Large intestine (tissue), 3 donors: ENCODE data around the gene EVC. TPM values are rescaled to one million over a fixed set of nuclear protein-coding genes. Genes with fewer than 3 reads are reported as not detected.

Experiments used
- DNase-seq, 2 donors: peaks; one replicate each; pipeline versions ENCODE4 v3.0.0 to v3.0.0-alpha.2; 2013
- H3K27ac ChIP-seq: one replicate; pipeline ENCODE4 v1.5.1; 2013; ENCODE audit warnings: low read length
- H3K27me3 ChIP-seq: 2 replicates; pipeline ENCODE4 v1.6.1; 2013; ENCODE audit warnings: low read length; ENCODE audit not compliant: control insufficient read depth, insufficient read depth
- H3K36me3 ChIP-seq: 2 replicates; pipeline ENCODE4 v1.6.1; 2013; ENCODE audit warnings: low read length; ENCODE audit not compliant: control insufficient read depth, insufficient read depth
- H3K4me1 ChIP-seq: one replicate; pipeline ENCODE4 v1.6.1; 2013; ENCODE audit warnings: low read length; ENCODE audit not compliant: control insufficient read depth, insufficient read depth
- H3K4me3 ChIP-seq: one replicate; pipeline ENCODE4 v1.5.1; 2013; ENCODE audit warnings: low read length
- H3K9me3 ChIP-seq: one replicate; pipeline ENCODE4 v1.6.1; 2013; ENCODE audit warnings: mild to moderate bottlenecking, low read depth, low read length, moderate library complexity; ENCODE audit not compliant: control insufficient read depth
- WGBS: methylation state at CpG from one replicate; pipeline ENCODE4 v1.1.5; 2013; ENCODE audit warnings: low lambda C conversion rate; ENCODE audit not compliant: insufficient coverage; 5-methylcytosine and 5-hydroxymethylcytosine counted together
- polyA plus RNA-seq: library from polyadenylated mRNA; unstranded; fragments of 120-200 nt; gene quantifications from one replicate; pipeline ENCODE4 v1.2.1, GENCODE V29; 2013

EVC gene
- polyA plus RNA-seq, 1 donor: 4.6 TPM

DNA sequence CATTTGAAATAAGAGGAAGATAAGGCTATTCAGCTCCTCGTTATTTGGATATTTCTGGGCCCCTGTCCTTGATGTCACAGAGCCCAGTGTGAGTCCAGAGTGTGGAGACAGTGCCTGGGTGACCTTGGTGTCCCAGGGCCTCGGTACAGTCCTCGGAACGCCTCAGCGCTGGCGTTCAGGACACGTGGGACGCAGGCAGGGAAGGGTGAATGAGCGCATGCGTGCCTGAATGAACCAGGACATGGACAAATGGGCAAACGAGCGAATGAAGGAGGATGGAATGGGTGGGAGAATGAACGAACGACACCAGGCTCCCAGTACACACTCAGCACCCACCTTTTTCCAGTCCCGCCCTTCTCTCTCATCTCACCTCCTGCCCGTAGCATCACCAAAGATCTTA, 44.2 kb downstream of the EVC start:
- no peak for DNase-seq
- no peaks in the 10 kb centered on the region for H3K9me3 ChIP-seq
- no peaks in the 10 kb centered on the region for H3K27me3 ChIP-seq
- no peak overlapping the region for H3K4me3 ChIP-seq
- no peak overlapping the region for H3K27ac ChIP-seq
- peaks cover 8% of the 10 kb centered on the region for H3K36me3 ChIP-seq
- WGBS: 100% methylated on average over 1 of the region's 16 CpGs
- no peaks in the 10 kb centered on the region for H3K4me1 ChIP-seq

DNA sequence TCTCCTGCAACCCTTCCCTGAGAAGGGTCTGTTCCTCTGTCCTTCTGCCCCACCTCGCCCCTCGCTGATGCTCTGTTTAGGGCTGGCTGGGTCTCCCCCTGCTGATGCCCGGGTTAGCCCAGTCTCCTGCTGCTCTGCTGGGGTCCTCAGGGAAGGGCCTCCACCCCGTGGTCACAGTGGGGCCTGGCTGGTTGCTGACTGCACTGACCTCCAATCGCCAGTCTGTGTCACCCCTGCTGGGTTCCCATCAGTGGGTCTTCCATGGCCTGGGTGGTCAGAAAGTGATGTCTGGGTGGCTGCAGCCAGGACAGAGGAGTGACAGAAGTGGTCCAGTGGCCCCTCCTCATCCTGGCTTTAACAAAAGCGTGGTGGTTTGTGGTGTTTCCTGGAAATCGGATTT, 44.7 kb downstream of the EVC start:
- no peak overlapping the region for H3K27ac ChIP-seq
- peaks cover 8% of the 10 kb centered on the region for H3K36me3 ChIP-seq
- H3K9me3 ChIP-seq: no peaks in the 10 kb centered on the region
- no peaks in the 10 kb centered on the region for H3K4me1 ChIP-seq
- no CpG with 5 or more reads among the region's 7 CpGs for WGBS
- H3K27me3 ChIP-seq: no peaks in the 10 kb centered on the region
- DNase-seq: no peak
- no peak overlapping the region for H3K4me3 ChIP-seq

DNA sequence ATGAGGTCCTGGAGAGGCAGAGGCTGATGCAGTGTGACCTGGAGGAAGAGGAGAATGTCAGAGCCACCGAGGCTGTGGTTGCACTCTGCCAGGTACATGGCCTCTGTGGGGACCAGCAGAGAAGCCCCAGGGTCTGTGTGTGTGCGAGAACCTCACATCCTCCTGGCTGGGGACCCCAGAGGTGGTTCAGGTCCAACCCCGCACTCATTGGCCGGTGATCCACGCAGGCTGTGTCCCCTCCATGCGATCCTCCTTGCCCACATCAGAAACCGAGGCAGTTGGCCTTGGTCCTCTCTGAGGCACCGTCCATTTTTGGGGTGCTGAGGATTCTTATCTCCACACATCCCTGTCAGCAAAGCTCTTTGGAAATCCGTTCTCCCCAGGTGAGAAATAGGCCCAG, 45.3 kb downstream of the EVC start:
- no CpG with 5 or more reads among the region's 9 CpGs for WGBS
- H3K36me3 ChIP-seq: peaks cover 8% of the 10 kb centered on the region
- DNase-seq: no peak

DNA sequence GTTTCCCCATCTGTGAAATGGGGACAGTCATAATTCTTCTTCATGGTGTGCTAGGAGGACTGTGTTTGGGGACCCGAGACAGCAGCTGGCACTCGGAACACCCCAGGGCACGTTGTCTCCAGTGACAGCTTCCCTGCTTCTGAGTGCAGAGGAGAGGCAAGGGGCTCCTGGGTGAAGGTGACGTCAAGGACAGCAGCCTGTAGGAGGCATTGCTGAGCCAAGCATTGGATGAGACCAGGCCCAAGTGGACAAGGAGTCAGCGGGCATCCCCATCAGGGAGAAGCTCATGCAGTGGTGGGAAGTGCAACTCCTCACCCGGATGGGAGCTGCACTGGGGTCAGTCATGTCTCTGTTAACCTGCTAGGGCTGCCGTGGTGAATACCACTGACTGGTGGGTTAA, 46.1 kb downstream of the EVC start:
- DNase-seq: no peak
- no peak overlapping the region for H3K27ac ChIP-seq
- no peaks in the 10 kb centered on the region for H3K4me1 ChIP-seq
- no CpG with 5 or more reads among the region's 7 CpGs for WGBS
- no peak overlapping the region for H3K4me3 ChIP-seq
- H3K36me3 ChIP-seq: peaks cover 8% of the 10 kb centered on the region
- H3K27me3 ChIP-seq: no peaks in the 10 kb centered on the region
- no peaks in the 10 kb centered on the region for H3K9me3 ChIP-seq

More for the DNA sequence above, 45.3 kb downstream of the EVC start:
- Histone ChIP-seq H3K9me3 (no peaks in the 10 kb centered on the region), H3K27me3 (no peaks in the 10 kb centered on the region), H3K27ac (no peak overlapping the region), H3K4me1 (no peaks in the 10 kb centered on the region), H3K4me3 (no peak overlapping the region)

DNA sequence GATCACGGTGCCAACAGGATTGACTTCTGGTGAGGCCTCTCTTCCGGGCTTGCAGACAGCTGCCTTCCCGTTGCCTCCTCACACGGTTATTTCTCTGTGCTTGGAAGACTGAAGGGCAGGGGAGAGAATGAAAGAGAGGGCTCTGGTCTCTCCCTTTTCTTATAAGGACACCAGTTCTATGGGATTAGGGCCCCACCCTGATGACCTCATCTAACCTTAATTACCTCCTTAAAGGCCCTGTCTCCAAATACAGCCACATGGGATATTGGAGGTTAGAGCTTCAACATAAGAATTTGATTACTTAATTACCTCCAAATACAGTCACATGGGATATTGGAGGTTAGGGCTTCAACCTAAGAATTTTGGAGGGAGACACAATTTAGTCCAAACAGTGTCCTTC, 46.5 kb downstream of the EVC start:
- 83% methylated on average over 1 of the region's 4 CpGs for WGBS
- Histone ChIP-seq H3K4me1 (no peaks in the 10 kb centered on the region), H3K9me3 (no peaks in the 10 kb centered on the region), H3K4me3 (no peak overlapping the region), H3K27ac (no peak overlapping the region), H3K27me3 (no peaks in the 10 kb centered on the region), H3K36me3 (peaks cover 8% of the 10 kb centered on the region)
- DNase-seq: no peak

DNA sequence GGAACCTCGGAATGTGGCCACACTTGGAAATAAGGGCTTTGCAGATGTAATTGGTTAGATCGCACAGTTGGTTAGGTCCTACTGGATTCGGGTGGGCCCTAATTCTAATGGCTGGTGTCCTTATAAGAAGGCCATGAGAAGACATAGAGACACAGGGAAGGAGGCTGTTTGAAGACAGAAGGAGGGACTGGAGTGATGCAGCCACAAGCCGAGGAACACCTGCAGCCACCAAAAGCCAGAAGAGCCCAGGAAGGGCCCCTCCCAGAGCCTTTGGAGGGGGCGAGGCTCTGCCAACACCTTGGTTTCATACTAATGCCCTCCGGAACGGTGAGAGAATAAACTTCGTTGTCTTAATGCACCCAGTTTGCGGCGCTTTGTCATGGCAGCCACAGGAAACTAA, 47.0 kb downstream of the EVC start:
- no peak overlapping the region for H3K27ac ChIP-seq
- no peaks in the 10 kb centered on the region for H3K27me3 ChIP-seq
- DNase-seq: no peak
- H3K4me3 ChIP-seq: no peak overlapping the region
- peaks cover 8% of the 10 kb centered on the region for H3K36me3 ChIP-seq
- no peaks in the 10 kb centered on the region for H3K4me1 ChIP-seq
- 100% methylated on average over 1 of the region's 10 CpGs for WGBS
- H3K9me3 ChIP-seq: no peaks in the 10 kb centered on the region

DNA sequence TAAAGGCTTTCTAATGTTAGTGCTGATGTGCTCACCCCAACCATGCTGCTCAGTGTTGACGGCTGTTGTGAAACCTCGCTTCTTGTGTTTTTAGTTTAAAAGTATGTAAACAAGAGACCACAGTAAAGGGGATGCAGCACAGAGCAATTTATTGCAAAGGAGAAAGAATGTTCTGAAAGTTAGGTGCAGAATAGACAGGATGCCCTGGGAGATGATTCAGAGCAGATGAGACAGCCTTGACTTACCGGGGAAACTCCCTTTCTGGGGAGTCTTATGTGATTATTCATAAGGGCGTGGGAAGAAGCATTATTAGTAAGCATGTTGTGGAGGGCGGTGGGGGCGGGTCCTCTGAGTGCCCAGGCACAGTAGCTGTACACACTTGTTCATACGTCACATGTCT, 47.7 kb downstream of the EVC start:
- H3K4me3 ChIP-seq: no peak overlapping the region
- no peaks in the 10 kb centered on the region for H3K4me1 ChIP-seq
- no peaks in the 10 kb centered on the region for H3K27me3 ChIP-seq
- H3K27ac ChIP-seq: no peak overlapping the region
- no peak for DNase-seq
- H3K36me3 ChIP-seq: peaks cover 7% of the 10 kb centered on the region
- WGBS: no CpG with 5 or more reads among the region's 7 CpGs
- H3K9me3 ChIP-seq: no peaks in the 10 kb centered on the region

DNA sequence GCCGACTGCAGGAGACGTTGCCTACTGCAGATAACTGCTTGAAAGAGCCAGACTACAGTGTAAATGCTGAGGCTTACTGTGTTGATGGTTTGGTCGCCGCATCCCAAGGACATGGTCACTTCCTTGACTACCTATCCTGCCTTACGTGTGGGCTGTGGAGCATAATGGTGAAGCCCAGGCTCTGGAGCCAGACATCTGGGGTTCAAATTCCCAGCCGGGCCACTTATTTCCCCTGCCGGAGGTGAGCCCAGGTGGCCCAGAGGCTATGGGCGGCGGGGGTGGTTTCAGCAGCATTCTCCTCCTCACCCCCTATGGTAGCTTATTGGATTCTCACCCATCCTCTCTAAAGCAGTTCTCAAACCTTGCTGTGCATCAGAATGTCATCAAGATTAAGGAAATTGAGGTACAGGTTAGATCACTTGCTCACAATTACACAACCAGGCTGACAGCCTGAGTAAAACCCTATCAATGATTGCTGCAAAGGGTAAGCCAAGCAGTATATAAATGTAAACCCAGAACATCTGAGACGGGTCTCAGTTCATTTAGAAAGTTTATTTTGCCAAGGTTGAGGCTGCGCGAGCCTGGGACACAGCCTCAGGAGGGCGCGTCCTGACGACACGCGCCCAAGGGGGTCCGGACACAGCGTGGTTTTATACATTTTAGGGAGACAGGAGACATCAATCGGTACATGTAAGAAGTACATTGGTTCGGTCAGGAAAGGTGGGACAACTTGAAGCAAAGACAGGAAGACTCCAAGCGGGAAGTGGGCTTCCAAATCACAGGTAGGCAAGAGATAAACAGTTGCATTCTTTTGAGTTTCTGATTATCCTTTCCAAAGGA, 48.5 kb downstream of the EVC start:
- Histone ChIP-seq H3K9me3 (no peaks in the 10 kb centered on the region), H3K4me1 (no peaks in the 10 kb centered on the region), H3K4me3 (no peak overlapping the region), H3K27ac (no peak overlapping the region), H3K36me3 (peaks cover 4% of the 10 kb centered on the region), H3K27me3 (no peaks in the 10 kb centered on the region)
- no peak for DNase-seq
- WGBS: no CpG with 5 or more reads among the region's 22 CpGs

DNA sequence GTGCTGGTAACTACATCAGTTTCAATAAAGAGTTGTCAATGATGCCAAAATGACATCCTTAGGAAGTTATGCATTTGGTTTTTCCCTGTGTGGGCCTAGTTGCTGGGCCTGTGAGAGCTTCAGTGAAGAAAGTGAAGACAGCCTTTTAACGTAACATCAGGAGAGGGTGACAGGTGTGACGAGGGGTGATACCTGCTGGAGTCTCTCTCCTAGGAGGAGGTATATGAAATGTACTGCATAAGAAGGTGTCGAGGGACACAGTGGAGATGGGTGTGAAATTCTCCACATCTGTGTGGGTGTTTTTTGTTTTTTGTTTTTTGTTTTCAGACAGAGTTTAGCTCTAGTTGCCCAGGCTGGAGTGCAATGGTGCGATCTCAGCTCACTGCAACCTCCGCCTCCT, 49.2 kb downstream of the EVC start:
- Histone ChIP-seq H3K27ac (no peak overlapping the region), H3K27me3 (no peaks in the 10 kb centered on the region), H3K4me1 (no peaks in the 10 kb centered on the region), H3K36me3 (peaks cover 4% of the 10 kb centered on the region), H3K4me3 (no peak overlapping the region), H3K9me3 (no peaks in the 10 kb centered on the region)
- no CpG with 5 or more reads among the region's 5 CpGs for WGBS
- DNase-seq: no peak

DNA sequence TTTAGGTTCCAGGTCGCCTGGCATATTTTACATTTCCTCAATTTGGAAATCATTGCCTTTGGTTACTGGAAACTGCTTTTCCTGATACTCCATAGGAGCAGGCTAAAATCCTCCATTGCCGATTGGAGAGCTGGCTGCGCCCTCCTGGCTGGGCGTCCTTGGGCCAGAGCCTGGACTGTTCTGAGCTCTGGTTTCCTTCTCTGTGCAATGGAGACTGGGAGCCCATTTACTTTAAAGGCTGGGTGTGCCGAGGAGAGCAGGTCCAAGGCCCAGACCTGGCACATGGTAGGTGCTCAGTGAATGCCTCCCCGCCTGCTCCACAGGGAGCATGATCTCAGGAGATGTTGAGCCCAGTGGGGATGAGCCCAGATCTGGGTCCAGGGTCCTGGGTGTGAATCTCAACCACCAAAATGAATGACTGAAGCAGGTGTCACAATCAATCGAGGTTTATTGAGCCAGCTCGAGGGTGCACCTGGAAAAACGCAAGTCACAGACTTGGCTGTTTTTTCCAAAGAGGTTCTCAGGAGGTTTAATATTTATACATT, 50.0 kb downstream of the EVC start:
- Histone ChIP-seq H3K4me1 (no peaks in the 10 kb centered on the region), H3K36me3 (peaks cover 4% of the 10 kb centered on the region), H3K27me3 (no peaks in the 10 kb centered on the region), H3K4me3 (no peak overlapping the region), H3K9me3 (no peaks in the 10 kb centered on the region), H3K27ac (no peak overlapping the region)
- WGBS: no CpG with 5 or more reads among the region's 9 CpGs
- DNase-seq: no peak

DNA sequence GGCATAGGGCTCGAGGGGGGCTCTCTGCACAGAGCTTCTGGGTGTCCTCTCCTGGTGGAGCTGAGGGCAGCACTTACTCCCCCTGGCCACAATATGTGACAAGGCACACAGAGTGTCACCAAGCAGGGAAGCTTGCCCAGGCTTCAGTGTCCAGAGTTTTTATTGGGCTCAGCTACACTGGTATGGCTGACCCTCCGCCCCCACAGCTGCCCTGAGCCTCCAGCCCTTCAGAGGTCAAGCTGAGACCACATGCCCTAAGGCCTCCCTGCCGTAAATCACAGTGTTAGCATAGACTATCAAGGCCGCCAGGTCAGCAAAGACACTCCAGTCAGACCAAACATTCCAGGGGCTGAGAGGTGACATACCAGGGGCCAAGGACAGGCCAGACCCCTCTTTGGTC, 59.0 kb downstream of the EVC start:
- Histone ChIP-seq H3K27ac (no peak overlapping the region), H3K9me3 (no peaks in the 10 kb centered on the region), H3K27me3 (no peaks in the 10 kb centered on the region), H3K36me3 (no peaks in the 10 kb centered on the region), H3K4me1 (no peaks in the 10 kb centered on the region), H3K4me3 (no peak overlapping the region)
- no peak for DNase-seq
- no CpG with 5 or more reads among the region's 4 CpGs for WGBS
